Measurements from ENCODE around the gene PRDM8. TPM values are rescaled to one million over a fixed set of nuclear protein-coding genes. Genes with fewer than 3 reads are reported as not detected.
"Not testable (repeated sequence)": the region's sequence is repeated elsewhere in the genome, so short reads cannot be mapped to it uniquely, and the experiment has no call there.

PRDM8 gene
- total RNA-seq, 1 donor from 2014 or later = not detected

DNA sequence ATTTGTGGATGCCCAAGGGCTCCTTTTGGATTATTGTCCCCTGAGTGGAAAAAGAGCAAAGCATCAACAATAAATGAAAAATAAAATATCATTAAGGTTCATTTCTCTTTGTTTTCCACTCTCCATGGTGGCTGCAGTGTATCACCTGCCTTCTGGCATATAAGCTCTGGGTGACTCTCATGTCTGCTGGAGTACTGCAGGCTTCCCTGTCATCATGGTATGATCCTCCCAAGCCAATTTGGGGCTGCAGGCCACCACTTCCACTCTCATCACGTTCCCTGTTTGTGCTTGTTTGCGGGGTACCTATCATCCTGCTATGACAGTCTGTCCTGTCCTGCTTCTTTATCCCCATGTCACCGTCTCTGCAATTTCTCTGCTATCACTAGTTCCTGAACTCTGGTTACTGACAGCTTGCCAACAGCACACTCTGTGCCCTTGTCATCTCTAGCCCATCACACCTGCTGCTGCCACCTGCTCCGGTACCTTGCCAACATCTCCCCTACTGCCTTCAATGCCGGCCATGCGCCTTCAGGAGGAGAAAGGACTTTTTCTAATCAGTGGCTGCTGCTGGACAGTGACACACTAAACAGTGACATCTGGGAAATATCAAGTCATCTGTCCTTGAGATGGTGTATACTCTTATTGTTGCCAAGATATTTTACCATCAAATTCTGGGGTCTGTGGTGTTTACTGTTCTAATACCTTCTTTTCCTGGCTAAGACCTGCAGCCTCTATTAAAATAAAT is 46.1 kb downstream of the PRDM8 start:
- no peak overlapping the region for H3K4me3 Mint-ChIP-seq
- H3K4me1 Mint-ChIP-seq = no peaks in the 10 kb centered on the region

DNA sequence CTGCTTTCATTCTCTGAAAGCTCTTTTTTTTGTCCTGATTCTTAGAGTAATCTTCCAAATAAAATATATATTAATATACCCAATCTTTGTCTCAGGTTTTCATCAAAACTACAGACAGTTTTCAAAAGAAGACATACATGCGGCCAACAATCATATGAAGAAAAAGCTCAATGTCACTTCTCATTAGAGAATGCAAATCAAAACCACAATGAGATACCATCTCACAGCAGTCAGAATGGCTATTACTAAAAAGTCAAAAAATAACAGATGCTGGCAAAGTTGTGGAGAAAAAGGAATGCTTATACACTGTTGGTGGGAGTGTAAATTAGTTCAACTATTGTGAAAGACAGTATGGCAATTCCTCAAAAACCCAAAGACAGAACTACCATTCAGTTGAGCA is 50.2 kb downstream of the PRDM8 start:
- H3K79me2 ChIP-seq (ENCODE audit: low read depth); H3K4me1 ChIP-seq; DNase-seq (ENCODE audit: low spot score); H3K27ac Mint-ChIP-seq; H3K36me3 ChIP-seq; H3K9ac ChIP-seq; H3K4me3 Mint-ChIP-seq; H2AFZ ChIP-seq (replicated peaks); H4K20me1 ChIP-seq (ENCODE audit: low read depth); H3K4me2 ChIP-seq; H3K4me3 ChIP-seq; H3K36me3 Mint-ChIP-seq; H3K27ac ChIP-seq; H3K9me3 Mint-ChIP-seq; H3F3A ChIP-seq (ENCODE audit: low read depth); H3K27me3 Mint-ChIP-seq (ENCODE audit: insufficient read depth, low read depth); H3K4me1 Mint-ChIP-seq; H3K9me3 ChIP-seq (ENCODE audit: low read depth): not testable (repeated sequence)
- peaks cover 37% of the 10 kb centered on the region for H3K27me3 ChIP-seq

More for the DNA sequence above, 46.1 kb downstream of the PRDM8 start:
- Histone ChIP-seq H3K9ac (no peak overlapping the region), H3K36me3 (no peaks in the 10 kb centered on the region), H3K4me2 (no peak overlapping the region), H3K9me3 (ENCODE audit: low read depth) (no peaks in the 10 kb centered on the region), H4K20me1 (ENCODE audit: low read depth) (no peaks in the 10 kb centered on the region), H3K27me3 (peaks cover 76% of the 10 kb centered on the region), H3K4me3 (no peak overlapping the region), H2AFZ (replicated peaks) (no peak overlapping the region), H3F3A (ENCODE audit: low read depth) (no peaks in the 10 kb centered on the region), H3K27ac (no peak overlapping the region), H3K79me2 (ENCODE audit: low read depth) (no peaks in the 10 kb centered on the region), H3K4me1 (no peaks in the 10 kb centered on the region)
- H3K36me3 Mint-ChIP-seq = no peaks in the 10 kb centered on the region
- no peak for DNase-seq (ENCODE audit: low spot score)
- H3K27me3 Mint-ChIP-seq (ENCODE audit: insufficient read depth, low read depth) = peaks cover 7% of the 10 kb centered on the region
- no peak overlapping the region for H3K27ac Mint-ChIP-seq
- TF ChIP-seq EZH2 (IDR thresholded peaks at IDR 0.05) (no peak), EZH2phosphoT487 (IDR thresholded peaks at IDR 0.05) (no peak)
- TF ChIP-seq, protein P1, sequence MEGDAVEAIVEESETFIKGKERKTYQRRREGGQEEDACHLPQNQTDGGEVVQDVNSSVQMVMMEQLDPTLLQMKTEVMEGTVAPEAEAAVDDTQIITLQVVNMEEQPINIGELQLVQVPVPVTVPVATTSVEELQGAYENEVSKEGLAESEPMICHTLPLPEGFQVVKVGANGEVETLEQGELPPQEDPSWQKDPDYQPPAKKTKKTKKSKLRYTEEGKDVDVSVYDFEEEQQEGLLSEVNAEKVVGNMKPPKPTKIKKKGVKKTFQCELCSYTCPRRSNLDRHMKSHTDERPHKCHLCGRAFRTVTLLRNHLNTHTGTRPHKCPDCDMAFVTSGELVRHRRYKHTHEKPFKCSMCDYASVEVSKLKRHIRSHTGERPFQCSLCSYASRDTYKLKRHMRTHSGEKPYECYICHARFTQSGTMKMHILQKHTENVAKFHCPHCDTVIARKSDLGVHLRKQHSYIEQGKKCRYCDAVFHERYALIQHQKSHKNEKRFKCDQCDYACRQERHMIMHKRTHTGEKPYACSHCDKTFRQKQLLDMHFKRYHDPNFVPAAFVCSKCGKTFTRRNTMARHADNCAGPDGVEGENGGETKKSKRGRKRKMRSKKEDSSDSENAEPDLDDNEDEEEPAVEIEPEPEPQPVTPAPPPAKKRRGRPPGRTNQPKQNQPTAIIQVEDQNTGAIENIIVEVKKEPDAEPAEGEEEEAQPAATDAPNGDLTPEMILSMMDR (IDR thresholded peaks at IDR 0.05) = no peak
- no peaks in the 10 kb centered on the region for H3K9me3 Mint-ChIP-seq

DNA sequence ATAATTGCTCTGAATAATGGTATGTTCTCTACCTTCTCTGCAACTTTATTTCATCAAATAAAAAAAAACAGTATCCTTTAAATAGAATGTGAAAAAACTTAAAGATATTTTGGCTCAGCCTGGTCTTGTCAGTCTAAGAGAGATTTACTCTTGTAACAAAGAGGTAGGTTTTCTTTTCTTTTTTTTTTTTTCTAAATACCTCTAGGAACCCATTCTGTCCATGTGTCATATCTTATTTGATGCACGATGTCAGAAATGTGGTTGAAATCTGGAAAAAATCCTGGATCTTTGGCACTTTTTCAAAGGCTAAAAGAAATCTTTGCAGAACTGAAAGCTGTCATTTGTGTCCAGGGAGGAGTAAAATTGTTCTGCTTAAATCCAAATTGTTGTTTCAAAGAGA is 51.8 kb downstream of the PRDM8 start:
- H3K36me3 ChIP-seq = no peaks in the 10 kb centered on the region
- no peaks in the 10 kb centered on the region for H4K20me1 ChIP-seq (ENCODE audit: low read depth)
- Mint-ChIP-seq H3K27ac (no peak overlapping the region), H3K9me3 (no peaks in the 10 kb centered on the region), H3K27me3 (ENCODE audit: insufficient read depth, low read depth) (peaks cover 4% of the 10 kb centered on the region), H3K4me1 (no peaks in the 10 kb centered on the region), H3K4me3 (no peak overlapping the region), H3K36me3 (no peaks in the 10 kb centered on the region)
- no peaks in the 10 kb centered on the region for H3K4me1 ChIP-seq
- no peak overlapping the region for H3K4me2 ChIP-seq
- no peak overlapping the region for H2AFZ ChIP-seq (replicated peaks)
- TF ChIP-seq EZH2 (IDR thresholded peaks at IDR 0.05) (no peak), EZH2phosphoT487 (IDR thresholded peaks at IDR 0.05) (no peak)
- TF ChIP-seq, protein P1 (IDR thresholded peaks at IDR 0.05) = no peak
- DNase-seq (ENCODE audit: low spot score) = no peak
- no peak overlapping the region for H3K27ac ChIP-seq
- no peaks in the 10 kb centered on the region for H3K9me3 ChIP-seq (ENCODE audit: low read depth)
- H3K4me3 ChIP-seq = no peak overlapping the region
- peaks cover 31% of the 10 kb centered on the region for H3K27me3 ChIP-seq
- H3F3A ChIP-seq (ENCODE audit: low read depth) = no peaks in the 10 kb centered on the region
- H3K9ac ChIP-seq = no peak overlapping the region
- H3K79me2 ChIP-seq (ENCODE audit: low read depth) = no peaks in the 10 kb centered on the region

DNA sequence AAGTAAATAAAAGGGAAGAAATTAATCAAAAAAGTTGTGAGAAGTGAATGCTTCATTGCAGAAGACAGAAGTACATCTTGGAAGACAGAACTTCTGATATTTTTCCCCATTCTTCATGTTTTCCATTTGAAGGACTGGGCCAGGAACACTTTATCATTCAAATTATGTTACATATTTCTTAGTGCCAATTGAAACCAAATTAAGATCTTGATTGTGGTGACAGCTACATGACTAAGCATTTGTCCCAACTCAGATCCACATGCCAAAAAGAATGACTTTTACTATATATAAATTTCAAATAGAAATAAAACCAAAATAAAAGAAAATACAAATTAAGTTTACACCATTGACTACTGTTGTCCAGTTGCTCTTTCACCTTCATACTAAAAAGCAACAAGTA is 55.1 kb downstream of the PRDM8 start:
- Histone ChIP-seq H3K4me1 (no peaks in the 10 kb centered on the region), H3K36me3 (no peaks in the 10 kb centered on the region), H2AFZ (replicated peaks) (no peak overlapping the region), H3K27me3 (peaks cover 41% of the 10 kb centered on the region), H3K79me2 (ENCODE audit: low read depth) (no peaks in the 10 kb centered on the region), H3K9ac (no peak overlapping the region), H3F3A (ENCODE audit: low read depth) (no peaks in the 10 kb centered on the region), H4K20me1 (ENCODE audit: low read depth) (no peaks in the 10 kb centered on the region), H3K4me3 (no peak overlapping the region), H3K4me2 (no peak overlapping the region), H3K9me3 (ENCODE audit: low read depth) (no peaks in the 10 kb centered on the region), H3K27ac (no peak overlapping the region)
- Mint-ChIP-seq H3K27me3 (ENCODE audit: insufficient read depth, low read depth) (peaks cover 2% of the 10 kb centered on the region), H3K27ac (no peak overlapping the region), H3K4me3 (no peak overlapping the region), H3K36me3 (no peaks in the 10 kb centered on the region), H3K9me3 (no peaks in the 10 kb centered on the region), H3K4me1 (no peaks in the 10 kb centered on the region)
- no peak for TF ChIP-seq EZH2 (IDR thresholded peaks at IDR 0.05)
- no peak for DNase-seq (ENCODE audit: low spot score)

Data from neural progenitor cell (in vitro differentiated cells).